Colonic mucosa (tissue), 4 donors: ENCODE results near the gene FOXE1. TPM values are rescaled to one million over a fixed set of nuclear protein-coding genes. Genes with fewer than 3 reads are reported as not detected.

ENCODE experiments used
- DNase-seq: peaks from one replicate; pipeline ENCODE4 v3.0.0-alpha.2; 2020
- H3K27ac ChIP-seq: fragments of 200-600 bp; one replicate; pipeline ENCODE4 v1.8.0; 2021
- H3K27me3 ChIP-seq: fragments of 200-600 bp; one replicate; pipeline ENCODE4 v1.8.0; 2021
- H3K36me3 ChIP-seq: fragments of 200-600 bp; one replicate; pipeline ENCODE4 v1.8.0; 2021
- H3K4me1 ChIP-seq: fragments of 200-600 bp; one replicate; pipeline ENCODE4 v1.8.0; 2021; ENCODE audit warnings: mild to moderate bottlenecking
- H3K4me3 ChIP-seq: fragments of 200-600 bp; one replicate; pipeline ENCODE4 v1.8.0; 2021
- H3K9ac ChIP-seq, 2 donors: one replicate each; pipeline ENCODE4 v1.7.0; 2013; ENCODE audit warnings: control low read depth in 2 of 2, low read depth in 2 of 2, low read length in 2 of 2
- H3K9me3 ChIP-seq: fragments of 200-600 bp; one replicate; pipeline ENCODE4 v1.8.0; 2021
- CTCF ChIP-seq: fragments of 200-600 bp; IDR thresholded peaks from one replicate; pipeline ENCODE4 v1.8.0; 2022; ENCODE audit warnings: antibody characterized with exemption, mild to moderate bottlenecking
- intact Hi-C: fragments of 100-400 bp; cut with DNase I; formaldehyde crosslinking; loops from one replicate; pipeline ENCODE4 v1.14.1; 2022
- total RNA-seq, 2 donors: library from RNA; stranded (reverse); fragmentation: NEBNext Ultra II Directional in 1 of 2; extraction: Animal tissue kit (Norgen Biotek cat#: 25700) in 1 of 2; gene quantifications; one replicate each; pipeline ENCODE4 v1.2.1, GENCODE V29; 2021
- donor health status: healthy.
- donor health status: DM: no; HTN: no; CAD: no.
- donor health status: DM: no; HTN: no; CAD: no.

The FOXE1 gene
- total RNA-seq, 2 donors from 2014 or later, result not detected

GRCh38 chr9:97808972-97809371 is 44.1 kb upstream of the FOXE1 start:
- intact Hi-C loops, result no loop called here
- H3K27me3 ChIP-seq, result peaks cover 7% of the 10 kb centered on the region
- H3K9me3 ChIP-seq, result no peaks in the 10 kb centered on the region
- H3K36me3 ChIP-seq, result no peaks in the 10 kb centered on the region
- H3K9ac ChIP-seq, result no peak overlapping the region
- no peaks in the 10 kb centered on the region for H3K4me1 ChIP-seq
- no peak overlapping the region for H3K4me3 ChIP-seq
- no peak for TF ChIP-seq CTCF
- H3K27ac ChIP-seq, result no peak overlapping the region
- no peak for DNase-seq

DNA sequence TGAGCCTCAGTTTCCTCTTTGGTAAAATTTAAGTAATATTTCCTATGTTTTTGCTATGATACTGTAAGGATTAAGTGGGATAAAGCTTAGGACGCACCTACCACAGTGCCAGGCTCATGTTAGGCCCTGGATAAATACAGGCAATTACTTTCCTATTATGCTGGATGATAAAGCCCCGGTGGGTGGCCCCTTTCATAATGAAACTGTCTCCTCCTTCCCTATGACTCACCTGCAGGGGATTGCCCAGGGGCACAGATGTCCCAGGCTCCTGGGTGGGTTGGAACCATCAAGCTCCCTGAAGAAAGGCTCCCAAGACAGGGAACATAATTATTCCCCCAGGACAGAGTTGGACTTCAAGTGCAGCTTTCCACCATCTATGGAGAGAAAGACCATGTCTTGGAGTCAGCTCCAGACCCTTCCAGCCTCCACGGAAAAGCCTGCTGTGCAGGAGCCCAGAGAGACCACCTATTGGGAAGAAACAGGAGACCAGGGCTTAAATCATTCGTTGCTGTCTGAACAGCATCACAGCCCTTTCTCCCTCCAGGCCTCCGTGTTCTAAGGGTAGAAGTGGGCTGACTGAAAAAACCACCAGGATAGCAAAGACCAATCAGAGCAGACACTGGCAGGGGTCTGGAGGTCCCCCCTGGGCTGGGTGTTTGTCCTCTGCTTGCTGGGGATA is 43.2 kb upstream of the FOXE1 start:
- no peak overlapping the region for H3K27ac ChIP-seq
- H3K4me1 ChIP-seq, result no peaks in the 10 kb centered on the region
- no peak overlapping the region for H3K4me3 ChIP-seq
- H3K9me3 ChIP-seq, result no peaks in the 10 kb centered on the region
- H3K27me3 ChIP-seq, result no peaks in the 10 kb centered on the region
- no peak overlapping the region for H3K9ac ChIP-seq
- no peak for TF ChIP-seq CTCF
- H3K36me3 ChIP-seq, result no peaks in the 10 kb centered on the region
- DNase-seq, result no peak
- intact Hi-C loops, result no loop called here

GRCh38 chr9:97811533-97812246 is 41.3 kb upstream of the FOXE1 start:
- no peak for DNase-seq
- no peak overlapping the region for H3K9ac ChIP-seq
- no peaks in the 10 kb centered on the region for H3K27me3 ChIP-seq
- H3K4me3 ChIP-seq, result no peak overlapping the region
- H3K36me3 ChIP-seq, result no peaks in the 10 kb centered on the region
- H3K4me1 ChIP-seq, result no peaks in the 10 kb centered on the region
- intact Hi-C loops, result no loop called here
- no peak overlapping the region for H3K27ac ChIP-seq
- H3K9me3 ChIP-seq, result no peaks in the 10 kb centered on the region
- TF ChIP-seq CTCF, result no peak

- Histone ChIP-seq H3K4me1 (no peaks in the 10 kb centered on the region), H3K27me3 (no peaks in the 10 kb centered on the region), H3K4me3 (no peak overlapping the region), H3K9me3 (no peaks in the 10 kb centered on the region), H3K36me3 (no peaks in the 10 kb centered on the region), H3K9ac (no peak overlapping the region), H3K27ac (no peak overlapping the region)
- intact Hi-C loops, result no loop called here
- no peak for TF ChIP-seq CTCF
- no peak for DNase-seq
These were observed 40.8 kb upstream of the FOXE1 start for GRCh38 chr9:97812247-97812543.

GRCh38 chr9:97813072-97813471 is 40.0 kb upstream of the FOXE1 start:
- H3K9me3 ChIP-seq, result no peaks in the 10 kb centered on the region
- H3K4me3 ChIP-seq, result no peak overlapping the region
- intact Hi-C loops, result no loop called here
- H3K9ac ChIP-seq, result no peak overlapping the region
- H3K27ac ChIP-seq, result no peak overlapping the region
- no peaks in the 10 kb centered on the region for H3K36me3 ChIP-seq
- no peak for DNase-seq
- no peaks in the 10 kb centered on the region for H3K27me3 ChIP-seq
- TF ChIP-seq CTCF, result no peak
- H3K4me1 ChIP-seq, result no peaks in the 10 kb centered on the region
